Posterior vena cava (tissue), 2 donors: ENCODE results near the gene TMC5. TPM values are rescaled to one million over a fixed set of nuclear protein-coding genes. Genes with fewer than 3 reads are reported as not detected.

ENCODE experiments used
- DNase-seq: peaks from one replicate; pipeline ENCODE4 v3.0.0-alpha.2; 2020; ENCODE audit warnings: low spot score
- intact Hi-C, 2 donors: fragments of 100-400 bp; cut with DNase I; formaldehyde crosslinking; loops; one replicate each; pipeline versions ENCODE4 v1.14.1 to v1.14.2; 2022 to 2023
- total RNA-seq, 2 donors: library from RNA; stranded (reverse); fragmentation: NEBNext Ultra II Directional; extraction: Animal tissue kit (Norgen Biotek cat#: 25700); gene quantifications; one replicate each; pipeline ENCODE4 v1.2.1, GENCODE V29; 2021
- donor health status: DM: yes; HTN: yes; CAD: no.
- donor health status: DM: yes; HTN: yes; CAD: no.

TMC5 gene
- total RNA-seq, 2 donors from 2014 or later = 1.1 to 3.4 TPM

DNA sequence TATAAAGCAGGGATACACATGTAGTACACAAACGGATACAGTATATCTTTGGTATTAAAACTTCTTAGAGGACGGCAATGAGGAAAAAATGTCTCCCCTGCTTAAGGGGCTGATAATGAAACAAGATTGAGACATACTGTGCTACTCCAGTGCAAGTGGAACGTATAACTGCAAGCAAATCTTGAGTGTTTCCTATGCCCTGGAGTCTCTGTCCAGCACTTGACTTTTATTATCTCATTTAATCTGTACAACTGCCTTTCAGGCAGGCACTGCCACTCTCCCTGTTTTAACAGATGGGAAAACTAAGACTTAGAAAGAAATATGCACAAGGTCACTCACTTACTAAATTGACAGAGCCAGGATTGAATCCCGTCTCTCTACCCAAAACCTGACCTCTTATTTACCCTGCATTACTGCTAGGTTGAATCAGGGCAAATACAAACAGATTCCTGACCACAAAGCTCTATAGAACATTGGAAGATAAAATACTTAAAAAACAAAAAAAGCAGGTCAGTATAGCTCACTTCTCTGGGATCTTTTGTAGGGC lies 28.7 kb downstream of the TMC5 start:
- intact Hi-C loops = no loop called here
- no peak for DNase-seq

DNA sequence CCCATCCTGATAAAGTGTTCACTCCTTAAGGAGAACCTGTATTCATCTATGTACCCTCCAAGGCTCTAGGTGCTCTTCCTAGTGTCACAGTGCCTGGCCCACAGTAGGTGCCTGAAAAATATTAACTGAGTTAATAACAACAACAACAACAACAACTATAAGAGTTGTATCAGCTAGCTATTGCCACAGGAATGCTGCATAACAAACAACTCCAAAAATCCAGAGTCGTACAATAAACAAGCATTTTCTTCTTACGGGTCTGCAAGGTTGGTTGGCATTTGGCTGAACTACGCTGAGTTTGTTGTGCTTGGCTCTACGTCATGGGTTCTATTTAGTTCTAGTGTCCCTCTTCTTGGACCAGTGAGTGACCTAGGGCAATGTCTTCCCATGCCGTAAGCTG lies 29.2 kb downstream of the TMC5 start:
- DNase-seq = no peak
- intact Hi-C loops = no loop called here

DNA sequence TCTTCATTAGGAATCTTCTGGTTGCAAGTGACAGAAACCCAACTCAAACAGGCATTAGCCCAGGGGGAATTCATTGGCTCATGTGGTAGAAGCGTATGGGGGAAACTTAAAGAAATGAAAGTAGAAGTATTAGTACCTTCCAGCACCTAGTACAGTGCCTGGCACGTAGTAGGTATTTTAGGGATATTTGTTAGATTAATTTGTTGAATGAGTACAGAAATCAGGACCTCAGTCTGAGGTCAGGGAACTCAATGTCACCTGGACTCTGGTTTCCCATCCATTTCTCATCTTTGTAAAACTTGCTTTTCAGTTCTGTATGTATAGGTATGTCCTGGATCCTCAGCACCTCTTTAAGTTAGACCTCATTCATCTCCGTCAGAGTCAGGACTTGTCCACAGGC lies 32.5 kb downstream of the TMC5 start:
- intact Hi-C loops = no loop called here
- no peak for DNase-seq

DNA sequence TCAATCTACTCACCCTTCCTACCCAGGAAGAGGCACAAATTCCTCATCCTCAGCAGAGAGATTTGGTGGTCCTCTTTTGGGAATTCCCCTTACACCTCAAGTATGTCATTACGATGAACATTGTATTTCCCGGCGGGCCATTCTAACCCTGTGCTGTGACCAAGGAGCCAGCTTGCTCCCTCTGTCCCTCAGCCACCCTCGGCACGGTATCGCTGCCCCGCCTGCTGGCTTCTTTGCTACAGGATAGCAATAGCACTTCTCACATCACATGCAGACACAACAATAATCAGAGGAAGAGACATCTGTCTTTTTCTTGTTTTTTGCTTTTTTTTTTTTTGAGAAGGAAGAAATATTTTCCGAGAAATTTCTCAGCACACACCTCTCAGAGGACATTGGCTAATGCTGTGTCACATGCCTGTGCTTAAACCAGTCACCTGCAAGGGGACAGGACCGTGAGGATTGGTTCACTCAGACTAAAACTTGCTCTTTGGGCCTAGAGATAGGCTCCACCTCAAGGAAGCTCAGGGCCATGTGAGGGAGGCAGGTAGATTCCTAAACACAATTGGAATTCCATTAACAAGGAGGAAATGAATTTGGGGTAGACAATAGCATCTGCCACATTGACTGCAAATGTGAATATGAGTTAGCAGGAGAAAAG lies 41.2 kb downstream of the TMC5 start:
- intact Hi-C loops = loop anchor here in 1 of 2 donors (5.0 kb wide), 1 partner anchor 933 kb away; no protein-coding TSS in a partner anchor
- no peak for DNase-seq

DNA sequence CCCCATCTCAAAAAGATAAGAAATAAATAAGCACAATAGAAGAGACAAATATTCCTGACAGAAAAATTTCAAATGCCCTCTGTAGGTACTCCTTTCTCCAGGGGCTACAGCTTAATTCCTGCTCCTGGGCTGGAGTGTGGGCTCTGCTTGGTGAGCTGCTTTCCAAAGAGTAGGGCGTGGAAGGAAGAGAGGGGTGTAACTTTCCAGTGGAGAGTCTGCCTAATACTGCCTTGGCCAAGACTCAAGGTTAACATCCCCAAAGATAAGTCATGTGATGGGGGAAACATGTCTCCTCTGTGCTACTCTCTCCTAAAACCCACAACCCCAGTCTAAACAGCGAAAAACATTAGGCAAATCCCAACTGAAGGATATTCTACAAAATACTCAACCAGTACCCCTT lies 42.7 kb downstream of the TMC5 start:
- DNase-seq = no peak
- intact Hi-C loops = no loop called here

DNA sequence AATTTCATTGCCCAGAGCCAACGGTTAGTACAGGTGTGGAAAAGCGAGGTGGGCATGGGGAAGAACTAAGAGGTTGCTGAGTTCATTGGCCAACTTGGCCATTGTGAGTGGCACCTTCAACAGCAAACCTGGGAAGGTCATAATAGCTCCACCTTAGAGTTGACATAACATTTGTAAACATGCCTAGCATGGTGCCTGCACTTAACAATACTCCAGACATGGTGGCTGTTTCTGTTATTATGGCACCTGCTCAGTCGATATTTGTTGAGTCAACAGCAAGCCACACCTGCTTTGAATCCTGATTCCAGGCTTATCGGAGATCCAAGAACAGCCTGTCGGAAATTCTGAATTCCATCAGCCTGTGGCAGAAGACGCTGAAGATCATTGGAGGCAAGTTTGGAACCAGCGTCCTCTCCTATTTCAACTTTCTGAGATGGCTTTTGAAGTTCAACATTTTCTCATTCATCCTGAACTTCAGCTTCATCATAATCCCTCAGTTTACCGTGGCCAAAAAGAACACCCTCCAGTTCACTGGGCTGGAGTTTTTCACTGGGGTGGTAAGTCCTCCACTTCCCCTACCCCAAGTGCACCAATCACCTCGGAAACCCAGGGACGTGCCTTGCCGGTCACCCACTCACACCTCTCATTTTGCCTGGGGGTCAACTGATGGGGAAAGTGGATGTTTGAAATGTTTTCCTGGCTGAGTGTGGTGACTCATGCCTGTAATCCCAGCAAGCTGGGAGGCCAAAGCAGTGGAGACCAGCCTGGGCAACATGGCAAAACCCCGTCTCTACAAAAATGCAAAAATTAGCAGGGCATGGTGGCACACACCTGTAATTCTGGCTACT lies 46.0 kb downstream of the TMC5 start:
- intact Hi-C loops = no loop called here

DNA sequence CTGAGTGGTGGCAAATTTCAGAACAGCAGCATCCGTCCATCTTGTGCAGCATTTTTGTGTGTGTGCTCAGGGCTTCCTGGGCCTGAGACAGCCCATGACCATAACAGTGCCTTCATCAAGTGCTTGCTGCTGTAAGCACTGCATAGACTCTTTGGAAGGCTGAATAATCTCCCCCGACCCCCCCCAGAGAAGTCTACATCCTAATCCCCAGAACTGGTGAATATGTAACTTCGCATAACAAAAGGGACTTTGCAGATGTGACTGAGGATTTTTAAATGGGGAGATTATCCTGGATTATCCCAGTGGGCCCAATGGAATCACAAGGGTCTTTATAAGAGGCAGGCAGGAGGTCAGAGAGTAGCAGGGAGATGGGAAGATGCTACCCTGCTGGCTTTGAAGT lies 50.6 kb downstream of the TMC5 start:
- no peak for DNase-seq
- intact Hi-C loops = no loop called here

More for the DNA sequence above, 46.0 kb downstream of the TMC5 start:
- no peak for DNase-seq

DNA sequence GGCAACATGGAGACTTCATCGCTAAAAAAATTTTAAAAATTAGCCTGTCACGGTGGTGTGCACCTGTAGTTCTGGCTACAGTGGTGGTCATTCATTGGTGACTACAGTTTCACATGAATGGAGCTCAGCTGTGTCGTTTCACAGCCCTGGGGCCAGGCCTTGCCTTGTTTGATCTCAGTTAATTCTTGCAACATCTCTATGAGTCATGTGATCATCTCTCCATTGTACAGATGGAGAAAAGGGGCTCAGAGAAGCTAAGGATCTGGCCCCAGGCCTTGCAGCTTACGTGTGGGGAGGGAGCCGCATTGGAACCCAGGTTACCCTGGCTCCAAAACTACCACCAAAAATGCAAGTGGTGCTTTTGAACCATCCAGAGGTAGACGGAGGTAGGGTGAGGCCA lies 54.8 kb downstream of the TMC5 start:
- no peak for DNase-seq
- intact Hi-C loops = no loop called here

DNA sequence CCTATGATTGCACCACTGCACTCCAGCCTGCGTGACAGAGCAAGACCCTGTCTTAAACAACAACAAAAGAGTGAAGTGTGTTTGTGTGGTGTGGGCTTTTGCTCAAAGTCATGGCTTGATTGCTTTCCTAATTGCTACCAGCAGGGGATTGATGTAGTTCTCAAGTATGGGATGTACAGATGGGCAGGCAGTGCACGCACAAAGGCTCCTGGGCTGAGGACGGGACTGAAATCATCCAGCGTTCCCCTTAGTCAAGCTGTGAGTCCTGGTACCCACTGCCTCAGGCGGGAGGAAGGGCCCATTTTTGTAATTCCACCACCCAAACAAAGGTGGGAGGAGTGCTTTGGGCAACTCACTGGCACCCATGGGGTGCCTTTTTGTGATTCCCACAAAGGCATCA lies 56.9 kb downstream of the TMC5 start:
- intact Hi-C loops = no loop called here
- DNase-seq = no peak

DNA sequence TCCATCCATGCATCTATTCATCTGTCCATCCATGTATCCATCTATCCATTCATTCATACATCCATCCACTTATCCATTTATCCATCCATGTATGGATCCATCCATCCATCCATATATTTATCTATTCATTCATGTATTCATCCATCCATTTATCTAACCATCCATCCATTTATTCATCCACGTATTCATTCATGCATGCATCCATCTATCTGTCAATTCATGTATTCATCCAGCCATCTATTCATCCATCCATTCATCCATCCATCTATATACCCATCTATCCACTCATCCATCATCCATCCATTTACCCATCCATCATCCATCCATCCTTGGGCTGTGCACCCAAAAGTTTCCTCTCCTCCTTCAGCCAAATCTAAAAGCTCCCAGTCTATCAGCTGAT lies 60.8 kb downstream of the TMC5 start:
- intact Hi-C loops = no loop called here
- DNase-seq = no peak

DNA sequence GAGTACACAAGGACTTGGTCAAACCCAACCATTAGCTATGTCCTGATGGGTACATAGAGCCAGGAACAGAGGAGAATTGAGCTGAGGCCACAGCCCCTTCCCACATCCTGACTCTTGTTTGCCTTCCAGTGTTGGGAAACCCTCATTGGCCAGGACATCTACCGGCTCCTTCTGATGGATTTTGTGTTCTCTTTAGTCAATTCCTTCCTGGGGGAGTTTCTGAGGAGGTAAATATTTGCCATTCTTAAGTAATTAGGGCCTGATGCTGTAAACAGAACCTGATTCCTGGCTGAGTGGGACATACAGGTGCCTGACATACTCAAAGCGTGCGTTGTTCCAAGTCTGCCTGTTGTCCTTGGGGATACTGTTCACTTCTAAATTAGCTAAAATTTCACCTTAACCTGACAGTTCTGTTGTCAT lies 61.6 kb downstream of the TMC5 start:
- intact Hi-C loops = no loop called here
- DNase-seq = no peak

DNA sequence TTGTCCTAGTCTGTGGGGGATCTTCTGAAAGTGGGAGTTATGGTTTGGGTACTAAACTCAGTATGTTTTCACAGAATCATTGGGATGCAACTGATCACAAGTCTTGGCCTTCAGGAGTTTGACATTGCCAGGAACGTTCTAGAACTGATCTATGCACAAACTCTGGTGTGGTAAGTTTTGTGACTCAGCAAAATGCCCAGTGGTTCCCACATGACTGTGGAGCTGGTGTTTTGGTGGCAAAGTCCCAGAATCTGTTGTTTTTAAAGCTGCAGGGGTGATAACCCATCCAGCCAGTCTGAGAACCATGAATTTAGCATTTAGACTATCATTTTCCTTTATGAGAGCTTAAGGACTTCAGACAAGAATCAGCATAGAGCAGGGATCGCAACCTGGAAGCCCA lies 63.6 kb downstream of the TMC5 start:
- intact Hi-C loops = no loop called here
- no peak for DNase-seq

DNA sequence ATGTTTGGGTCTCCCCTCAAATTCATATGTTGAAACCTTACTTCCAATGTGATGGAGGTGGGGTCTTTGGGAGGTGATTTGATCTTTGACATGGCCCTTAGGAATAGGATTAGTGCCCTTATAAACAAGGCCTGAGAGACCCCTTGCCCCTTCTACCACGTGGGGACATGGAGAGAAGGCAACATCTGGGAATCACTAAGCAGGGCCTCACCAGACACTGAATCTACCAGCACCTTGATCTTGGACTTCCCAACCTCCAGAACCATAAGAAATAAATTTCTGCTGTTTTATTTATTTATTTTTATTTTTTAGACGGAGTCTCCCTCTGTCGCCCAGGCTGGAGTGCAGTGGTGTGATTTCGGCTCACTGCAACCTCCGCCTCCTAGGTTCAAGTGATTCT lies 64.1 kb downstream of the TMC5 start:
- intact Hi-C loops = no loop called here
- DNase-seq = no peak

DNA sequence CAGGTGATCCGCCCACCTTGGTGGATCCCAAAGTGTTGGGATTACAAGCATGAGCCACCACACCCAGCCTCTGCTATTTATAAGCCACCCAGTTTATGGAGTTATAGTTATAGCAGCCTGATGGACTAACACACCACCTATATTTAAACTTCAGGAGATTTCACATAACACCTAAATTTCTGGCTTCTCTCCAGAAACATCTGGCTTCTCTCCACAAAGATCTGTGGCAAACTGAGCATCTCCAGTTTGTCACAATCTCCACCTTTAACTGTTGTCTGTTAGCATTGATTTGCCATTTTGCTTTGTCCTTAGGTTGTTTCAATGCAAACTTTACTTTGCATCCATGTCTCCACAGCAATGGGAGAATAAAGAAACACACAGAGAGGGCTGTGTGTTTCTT lies 64.6 kb downstream of the TMC5 start:
- intact Hi-C loops = no loop called here
- DNase-seq = no peak

DNA sequence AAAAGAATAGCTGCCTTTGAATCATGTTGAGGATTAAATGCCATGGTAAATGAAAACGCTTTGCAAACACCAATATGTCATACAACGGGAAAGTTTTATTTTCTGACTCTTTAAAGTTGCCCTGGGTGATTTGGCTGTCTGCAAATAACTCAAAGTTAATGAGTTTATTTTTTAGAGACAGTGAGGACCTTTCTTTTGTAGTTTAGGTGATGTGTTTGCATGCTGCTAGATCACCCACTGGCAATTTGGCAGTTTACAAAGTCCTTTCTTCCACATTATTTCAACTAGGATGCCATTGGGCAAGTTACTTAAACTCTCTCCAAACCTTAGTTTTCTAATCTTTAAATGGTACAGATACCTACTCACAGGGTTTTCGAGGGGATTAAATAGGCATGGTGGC lies 66.4 kb downstream of the TMC5 start:
- intact Hi-C loops = no loop called here
- DNase-seq = no peak

DNA sequence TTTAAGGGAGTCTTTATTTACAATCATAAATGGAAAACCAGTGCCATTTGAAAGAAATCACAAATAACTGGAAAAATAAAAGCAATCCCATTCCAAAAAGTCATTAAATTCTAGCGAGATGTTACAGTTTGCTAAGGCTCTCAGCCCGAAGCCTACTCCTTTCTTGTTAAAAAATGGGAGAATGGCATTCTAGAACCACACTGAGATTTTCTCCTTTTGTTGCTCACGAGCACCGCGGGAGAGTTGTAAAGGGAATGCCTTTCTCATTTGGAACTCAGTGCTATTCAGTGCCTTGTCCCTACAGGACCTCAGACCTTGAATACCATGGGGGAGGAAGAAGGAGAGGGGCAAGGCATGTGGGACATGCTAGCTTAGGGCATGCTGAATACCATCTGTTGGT lies 67.9 kb downstream of the TMC5 start:
- DNase-seq = no peak
- intact Hi-C loops = no loop called here

DNA sequence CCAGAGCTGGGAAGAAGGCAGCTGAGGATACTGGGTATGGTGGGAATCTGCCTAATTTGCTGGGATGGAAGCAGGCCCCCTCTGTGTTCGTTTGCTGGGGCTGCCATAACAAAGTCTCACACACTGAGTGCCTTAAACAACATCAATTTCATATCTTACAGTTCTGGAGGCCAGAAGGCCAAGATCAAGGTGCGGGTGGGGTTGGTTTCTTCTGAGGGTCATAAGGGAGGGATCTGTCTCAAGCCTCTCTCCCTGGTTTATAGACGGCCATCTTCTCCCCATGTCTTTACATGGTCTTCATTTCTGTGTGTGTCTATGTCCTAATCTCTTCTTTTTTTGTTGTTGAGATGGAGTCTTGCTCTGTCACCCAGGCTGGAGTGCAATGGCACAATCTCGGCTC lies 68.4 kb downstream of the TMC5 start:
- no peak for DNase-seq
- intact Hi-C loops = no loop called here

DNA sequence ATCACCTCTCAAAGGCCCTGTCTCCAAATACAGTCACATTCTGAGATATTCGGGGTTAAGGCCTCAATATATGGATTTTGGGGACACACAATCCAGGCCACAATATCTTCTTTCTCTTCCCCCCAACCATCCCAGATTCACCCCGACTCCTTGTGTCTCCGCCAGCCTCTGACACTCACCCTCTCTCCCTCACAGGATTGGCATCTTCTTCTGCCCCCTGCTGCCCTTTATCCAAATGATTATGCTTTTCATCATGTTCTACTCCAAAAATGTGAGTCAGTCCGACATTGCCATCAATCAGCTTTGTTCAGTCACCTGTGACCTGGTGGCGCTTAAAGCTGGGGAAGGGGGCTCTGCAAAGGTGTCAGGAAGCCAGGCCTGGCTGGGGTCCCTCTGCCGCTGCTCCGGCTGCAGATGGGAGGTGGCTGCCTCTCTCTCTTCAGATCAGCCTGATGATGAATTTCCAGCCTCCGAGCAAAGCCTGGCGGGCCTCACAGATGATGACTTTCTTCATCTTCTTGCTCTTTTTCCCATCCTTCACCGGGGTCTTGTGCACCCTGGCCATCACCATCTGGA lies 69.2 kb downstream of the TMC5 start:
- intact Hi-C loops = no loop called here
- DNase-seq = no peak

DNA sequence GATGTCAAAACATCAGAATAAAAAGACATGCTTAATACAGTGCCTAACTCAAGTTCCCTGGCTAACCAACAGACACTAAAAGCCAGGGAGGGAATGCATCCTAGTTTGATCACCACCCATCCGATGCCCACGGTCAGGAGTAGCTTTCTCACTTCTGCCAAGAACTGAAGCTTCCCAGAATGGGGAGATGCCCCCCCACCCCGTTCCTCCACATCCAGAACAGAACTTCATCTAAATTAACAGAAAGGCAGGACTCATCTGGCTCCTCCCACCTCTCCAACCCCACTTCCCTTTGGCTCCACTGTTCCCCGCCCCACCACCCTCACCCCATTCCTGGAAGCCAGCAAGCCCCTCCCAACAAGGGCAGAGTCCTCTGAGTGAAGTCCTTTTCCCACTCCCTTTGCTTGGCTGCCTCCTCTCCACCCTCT lies 70.5 kb downstream of the TMC5 start:
- intact Hi-C loops = no loop called here
- no peak for DNase-seq

DNA sequence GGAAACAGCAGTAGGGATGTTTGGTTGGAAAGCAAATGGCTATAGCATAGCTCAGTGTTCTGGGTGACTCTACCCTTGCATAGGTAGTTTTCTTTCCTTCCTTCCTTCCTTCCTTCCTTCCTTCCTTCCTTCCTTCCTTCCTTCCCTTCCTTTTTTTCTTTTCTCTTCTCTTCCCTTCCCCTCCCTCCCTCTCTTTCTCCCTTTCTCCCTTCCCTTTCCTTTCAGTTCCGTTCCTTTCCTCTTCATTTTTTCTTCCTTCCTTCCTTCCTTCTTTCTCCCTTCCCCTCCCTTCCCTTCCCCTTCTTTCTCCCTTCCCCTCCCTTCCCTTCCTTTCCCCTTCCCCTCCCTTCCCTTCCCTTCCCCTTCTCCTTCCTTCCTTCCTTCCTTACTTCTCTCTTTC lies 72.9 kb downstream of the TMC5 start:
- intact Hi-C loops = no loop called here
- no peak for DNase-seq
